ENCODE measurements around the gene SHISA7. TPM values are rescaled to one million over a fixed set of nuclear protein-coding genes. Genes with fewer than 3 reads are reported as not detected.

SHISA7 gene
- polyA plus RNA-seq, 3 donors: 0.01 TPM; not detected in 2

GRCh38 chr19:55384920-55385723, 58.0 kb downstream of the SHISA7 start:
- 13% methylated on average over 18 of the region's 34 CpGs for WGBS (ENCODE audit: insufficient coverage)
- peak overlapping the region; percentile 43 to 95 (median 92) for H3K4me3 ChIP-seq (replicated peaks in 1 of 3; ENCODE audit: low read depth in 2 of 3, low read length in 3 of 3)
- Mint-ChIP-seq H3K27ac (peak overlapping the region; percentile 90 to 99 (median 97)), H3K4me3 (peak overlapping the region; percentile 100), H3K9me3 (peaks cover 0 to 2% (median 0%) of the 10 kb centered on the region in 7 donors), H3K4me1 (peaks cover 57% of the 10 kb centered on the region), H3K27me3 (ENCODE audit: low read depth in 3 of 3) (peaks cover 4 to 14% (median 10%) of the 10 kb centered on the region in 3 donors), H3K36me3 (peaks cover 35 to 39% of the 10 kb centered on the region in 2 donors)
- H3K79me2 ChIP-seq (ENCODE audit: insufficient read depth, low read length): peaks cover 43% of the 10 kb centered on the region
- peak overlapping the region; percentile 83 for H3K9ac ChIP-seq (ENCODE audit: insufficient read depth, low read length, poor library complexity, severe bottlenecking)
- H4K20me1 ChIP-seq (ENCODE audit: insufficient read depth, low read length): peaks cover 43% of the 10 kb centered on the region
- peak; percentile 88 to 94 (median 88) for DNase-seq
- H3K27me3 ChIP-seq (ENCODE audit: control insufficient read depth in 2 of 2, insufficient read depth in 2 of 2, low read length in 2 of 2): no peaks in the 10 kb centered on the region
- no peaks in the 10 kb centered on the region for H3K9me3 ChIP-seq (replicated peaks in 1 of 2; ENCODE audit: control insufficient read depth in 1 of 2, insufficient read depth in 1 of 2, low read length in 2 of 2)
- no peak for TF ChIP-seq CTCF (IDR thresholded peaks at IDR 0.05)
- peaks cover 43 to 56% of the 10 kb centered on the region in 2 donors for H3K4me1 ChIP-seq (ENCODE audit: control insufficient read depth in 1 of 2, insufficient read depth in 2 of 2, low read length in 2 of 2)
- peak overlapping the region; percentile 90 for H2AFZ ChIP-seq (ENCODE audit: insufficient read depth, low read depth, low read length, poor library complexity, severe bottlenecking)
- peaks cover 30 to 32% of the 10 kb centered on the region in 2 donors for H3K36me3 ChIP-seq (replicated peaks in 1 of 2; ENCODE audit: control insufficient read depth in 1 of 2, insufficient read depth in 2 of 2, low read length in 2 of 2)
- H3K27ac ChIP-seq (ENCODE audit: low read depth in 1 of 2, low read length in 2 of 2): peak overlapping the region; percentile 63 to 93
- peak overlapping the region; percentile 99 for H3K4me2 ChIP-seq (replicated peaks; ENCODE audit: extremely low read depth, low read length, poor library complexity, severe bottlenecking)
- intact Hi-C loops (cut with micrococcal nuclease): loop anchor here (2.0 to 5.0 kb wide), 5 partner anchors 43 to 93 kb away; partner anchors contain the start of gene KMT5C (in 1 of the 2)

- H3K4me3 Mint-ChIP-seq: peak within 1 kb of the TSS; percentile 100
- 12% methylated on average over 72 of the region's 72 CpGs for WGBS (ENCODE audit: insufficient coverage)
- peaks cover 6 to 15% (median 11%) of the 10 kb centered on the region in 3 donors for H3K27me3 Mint-ChIP-seq (ENCODE audit: low read depth in 3 of 3)
- peak in 1 of 3 donors; percentile 20 for DNase-seq
- H3K9me3 Mint-ChIP-seq: peaks cover 0 to 3% (median 0%) of the 10 kb centered on the region in 7 donors
- H3K4me1 Mint-ChIP-seq: peaks cover 50% of the 10 kb centered on the region
- intact Hi-C loops (cut with micrococcal nuclease): loop anchor here (2.0 to 5.0 kb wide), 5 partner anchors 42 to 92 kb away; partner anchors contain the start of gene KMT5C (in 1 of the 2)
- peak within 1 kb of the TSS; percentile 90 to 99 (median 97) for H3K27ac Mint-ChIP-seq
- peak within 1 kb of the TSS; percentile 90 for H2AFZ ChIP-seq (ENCODE audit: insufficient read depth, low read depth, low read length, poor library complexity, severe bottlenecking)
- peaks cover 27 to 31% of the 10 kb centered on the region in 2 donors for H3K36me3 Mint-ChIP-seq
- peaks cover 22 to 24% of the 10 kb centered on the region in 2 donors for H3K36me3 ChIP-seq (replicated peaks in 1 of 2; ENCODE audit: control insufficient read depth in 1 of 2, insufficient read depth in 2 of 2, low read length in 2 of 2)
- H3K79me2 ChIP-seq (ENCODE audit: insufficient read depth, low read length): peaks cover 36% of the 10 kb centered on the region
- H3K4me2 ChIP-seq (replicated peaks; ENCODE audit: extremely low read depth, low read length, poor library complexity, severe bottlenecking): peak within 1 kb of the TSS; percentile 99
- TF ChIP-seq CTCF (IDR thresholded peaks at IDR 0.05): no peak
- H3K27ac ChIP-seq (ENCODE audit: low read depth in 1 of 2, low read length in 2 of 2): peak within 1 kb of the TSS; percentile 63 to 93
- H4K20me1 ChIP-seq (ENCODE audit: insufficient read depth, low read length): peaks cover 35% of the 10 kb centered on the region
- no peaks in the 10 kb centered on the region for H3K9me3 ChIP-seq (replicated peaks in 1 of 2; ENCODE audit: control insufficient read depth in 1 of 2, insufficient read depth in 1 of 2, low read length in 2 of 2)
- H3K27me3 ChIP-seq (ENCODE audit: control insufficient read depth in 2 of 2, insufficient read depth in 2 of 2, low read length in 2 of 2): no peaks in the 10 kb centered on the region
- peaks cover 43 to 55% of the 10 kb centered on the region in 2 donors for H3K4me1 ChIP-seq (ENCODE audit: control insufficient read depth in 1 of 2, insufficient read depth in 2 of 2, low read length in 2 of 2)
- peak within 1 kb of the TSS; percentile 43 to 95 (median 92) for H3K4me3 ChIP-seq (replicated peaks in 1 of 3; ENCODE audit: low read depth in 2 of 3, low read length in 3 of 3)
- H3K9ac ChIP-seq (ENCODE audit: insufficient read depth, low read length, poor library complexity, severe bottlenecking): peak within 1 kb of the TSS; percentile 83
Measured at GRCh38 chr19:55384131-55384919, 58.8 kb downstream of the SHISA7 start, which contains the start of gene TMEM238. TSS of gene TMEM238 (minus strand) at chr19:55384292. CDS start at chr19:55384259, 33 bp downstream.

Data from CD14-positive monocyte (primary cell).